ENCODE results near the gene ENOPH1. TPM values are rescaled to one million over a fixed set of nuclear protein-coding genes. Genes with fewer than 3 reads are reported as not detected.

ENOPH1 gene
- total RNA-seq, 2 donors from 2014 or later, result 23.7 to 24.9 TPM

- intact Hi-C loops (cut with DNase I), result no loop called here
- DNase-seq (ENCODE audit: low spot score), result no peak
These were observed 6.9 kb upstream of the ENOPH1 start for GRCh38 chr4:82423245-82424054.

GRCh38 chr4:82425478-82425877 is 4.9 kb upstream of the ENOPH1 start:
- intact Hi-C loops (cut with DNase I), result loop anchor here in 1 of 2 donors (5.0 kb wide), 1 partner anchor 53 kb away; the partner anchor contains the start of gene HNRNPD
- DNase-seq (ENCODE audit: low spot score), result no peak

GRCh38 chr4:82428526-82428968 is 1.8 kb upstream of the ENOPH1 start:
- DNase-seq (ENCODE audit: low spot score), result no peak
- intact Hi-C loops (cut with DNase I), result loop anchor here in 1 of 2 donors (5.0 kb wide), 1 partner anchor 56 kb away; the partner anchor contains the start of gene HNRNPD

- intact Hi-C loops (cut with DNase I), result loop anchor here in 1 of 2 donors (5.0 kb wide), 1 partner anchor 57 kb away; the partner anchor contains the start of gene HNRNPD
- DNase-seq (ENCODE audit: low spot score), result peak; percentile 98
These were observed 1.2 kb upstream of the ENOPH1 start for GRCh38 chr4:82428969-82429727.

GRCh38 chr4:82429728-82430192 is 630 bp upstream of the ENOPH1 start:
- intact Hi-C loops (cut with DNase I), result loop anchor here (5.0 kb wide), 2 partner anchors 57 to 1892 kb away; partner anchors contain the start of gene HNRNPD (in 1 of the 2)
- DNase-seq (ENCODE audit: low spot score), result no peak

- intact Hi-C loops (cut with DNase I), result loop anchor here in 1 of 2 donors (5.0 kb wide), 1 partner anchor 1894 kb away; no protein-coding TSS in a partner anchor
These were observed 765 bp downstream of the ENOPH1 start for GRCh38 chr4:82430964-82431745.

GRCh38 chr4:82431831-82432230 is 1.4 kb downstream of the ENOPH1 start:
- no peak for DNase-seq (ENCODE audit: low spot score)
- intact Hi-C loops (cut with DNase I), result loop anchor here in 1 of 2 donors (5.0 kb wide), 1 partner anchor 1895 kb away; no protein-coding TSS in a partner anchor

More at GRCh38 chr4:82430964-82431745, 765 bp downstream of the ENOPH1 start:
- DNase-seq (ENCODE audit: low spot score), result no peak

- DNase-seq (ENCODE audit: low spot score), result no peak
- intact Hi-C loops (cut with DNase I), result loop anchor here in 1 of 2 donors (5.0 kb wide), 1 partner anchor 1895 kb away; no protein-coding TSS in a partner anchor
These were observed 2.2 kb downstream of the ENOPH1 start for GRCh38 chr4:82432596-82432995.

- intact Hi-C loops (cut with DNase I), result loop anchor here in 1 of 2 donors (5.0 kb wide), 1 partner anchor 1896 kb away; no protein-coding TSS in a partner anchor
- no peak for DNase-seq (ENCODE audit: low spot score)
These were observed 3.4 kb downstream of the ENOPH1 start for GRCh38 chr4:82433791-82434190.

- intact Hi-C loops (cut with DNase I), result loop anchor here in 1 of 2 donors (5.0 kb wide), 1 partner anchor 1898 kb away; no protein-coding TSS in a partner anchor
- DNase-seq (ENCODE audit: low spot score), result no peak
These were observed 4.6 kb downstream of the ENOPH1 start for GRCh38 chr4:82434949-82435348.

- DNase-seq (ENCODE audit: low spot score), result no peak
- intact Hi-C loops (cut with DNase I), result no loop called here
These were observed 5.7 kb downstream of the ENOPH1 start for GRCh38 chr4:82436130-82436529.

GRCh38 chr4:82436780-82437179 is 6.4 kb downstream of the ENOPH1 start:
- intact Hi-C loops (cut with DNase I), result no loop called here
- no peak for DNase-seq (ENCODE audit: low spot score)

GRCh38 chr4:82437285-82438005 is 7.1 kb downstream of the ENOPH1 start:
- intact Hi-C loops (cut with DNase I), result no loop called here

GRCh38 chr4:82439088-82439487 is 8.7 kb downstream of the ENOPH1 start:
- intact Hi-C loops (cut with DNase I), result no loop called here

More at GRCh38 chr4:82437285-82438005, 7.1 kb downstream of the ENOPH1 start:
- DNase-seq (ENCODE audit: low spot score), result no peak

GRCh38 chr4:82447886-82448285 is 17.5 kb downstream of the ENOPH1 start:
- no peak for DNase-seq (ENCODE audit: low spot score)
- intact Hi-C loops (cut with DNase I), result no loop called here

More at GRCh38 chr4:82439088-82439487, 8.7 kb downstream of the ENOPH1 start:
- DNase-seq (ENCODE audit: low spot score), result no peak

- DNase-seq (ENCODE audit: low spot score), result no peak
- intact Hi-C loops (cut with DNase I), result no loop called here
These were observed 20.8 kb downstream of the ENOPH1 start for GRCh38 chr4:82450966-82451755.

- intact Hi-C loops (cut with DNase I), result no loop called here
- DNase-seq (ENCODE audit: low spot score), result no peak
These were observed 21.6 kb downstream of the ENOPH1 start for GRCh38 chr4:82452026-82452425.

Measured in posterior vena cava (tissue), 2 donors.